Mucosa of stomach (tissue), 1 donor: ENCODE measurements around the gene CCDC57.

ENCODE experiments used
- H3K27me3 ChIP-seq: one replicate; pipeline ENCODE4 v1.7.0; 2013; ENCODE audit warnings: mild to moderate bottlenecking, low read length; ENCODE audit not compliant: control insufficient read depth, insufficient read depth
- H3K36me3 ChIP-seq: one replicate; pipeline ENCODE4 v1.7.0; 2013; ENCODE audit warnings: low read length; ENCODE audit not compliant: control insufficient read depth, insufficient read depth
- H3K4me1 ChIP-seq: one replicate; pipeline ENCODE4 v1.7.0; 2013; ENCODE audit warnings: mild to moderate bottlenecking, low read length; ENCODE audit not compliant: control insufficient read depth, insufficient read depth
- H3K4me3 ChIP-seq: one replicate; pipeline ENCODE4 v1.7.0; 2013; ENCODE audit warnings: low read length
- H3K9ac ChIP-seq: one replicate; pipeline ENCODE4 v1.7.0; 2013; ENCODE audit warnings: mild to moderate bottlenecking, low read length, moderate library complexity
- H3K9me3 ChIP-seq: one replicate; pipeline ENCODE4 v1.7.0; 2013; ENCODE audit warnings: mild to moderate bottlenecking, low read length, moderate library complexity; ENCODE audit not compliant: control insufficient read depth
- donor health status: Pancreatic carcinoma.

Gene CCDC57

GRCh38 chr17:82250868-82251500 lies 38.3 kb upstream of the CCDC57 start:
- H3K4me3 ChIP-seq, result no peak overlapping the region
- H3K9ac ChIP-seq, result no peak overlapping the region
- peaks cover 20% of the 10 kb centered on the region for H3K4me1 ChIP-seq
- no peaks in the 10 kb centered on the region for H3K27me3 ChIP-seq
- no peaks in the 10 kb centered on the region for H3K9me3 ChIP-seq
- H3K36me3 ChIP-seq, result peaks cover 51% of the 10 kb centered on the region

- Histone ChIP-seq H3K9me3 (no peaks in the 10 kb centered on the region), H3K27me3 (no peaks in the 10 kb centered on the region), H3K36me3 (peaks cover 56% of the 10 kb centered on the region), H3K4me3 (no peak overlapping the region), H3K4me1 (peaks cover 28% of the 10 kb centered on the region), H3K9ac (no peak overlapping the region)
These were observed 37.4 kb upstream of the CCDC57 start for GRCh38 chr17:82249896-82250581.

GRCh38 chr17:82248815-82249674 lies 36.4 kb upstream of the CCDC57 start:
- H3K4me3 ChIP-seq, result no peak overlapping the region
- peaks cover 28% of the 10 kb centered on the region for H3K4me1 ChIP-seq
- no peak overlapping the region for H3K9ac ChIP-seq
- no peaks in the 10 kb centered on the region for H3K27me3 ChIP-seq
- H3K9me3 ChIP-seq, result no peaks in the 10 kb centered on the region
- H3K36me3 ChIP-seq, result peaks cover 57% of the 10 kb centered on the region

GRCh38 chr17:82247856-82248671 lies 35.4 kb upstream of the CCDC57 start:
- H3K36me3 ChIP-seq, result peaks cover 61% of the 10 kb centered on the region
- no peak overlapping the region for H3K4me3 ChIP-seq
- H3K27me3 ChIP-seq, result no peaks in the 10 kb centered on the region
- H3K4me1 ChIP-seq, result peaks cover 38% of the 10 kb centered on the region
- H3K9ac ChIP-seq, result no peak overlapping the region
- H3K9me3 ChIP-seq, result no peaks in the 10 kb centered on the region

GRCh38 chr17:82247182-82247823 lies 34.7 kb upstream of the CCDC57 start:
- no peak overlapping the region for H3K4me3 ChIP-seq
- H3K36me3 ChIP-seq, result peaks cover 54% of the 10 kb centered on the region
- H3K27me3 ChIP-seq, result no peaks in the 10 kb centered on the region
- H3K4me1 ChIP-seq, result peaks cover 46% of the 10 kb centered on the region
- H3K9me3 ChIP-seq, result no peaks in the 10 kb centered on the region
- H3K9ac ChIP-seq, result no peak overlapping the region

- no peaks in the 10 kb centered on the region for H3K9me3 ChIP-seq
- H3K9ac ChIP-seq, result no peak overlapping the region
- H3K27me3 ChIP-seq, result no peaks in the 10 kb centered on the region
- peaks cover 53% of the 10 kb centered on the region for H3K4me1 ChIP-seq
- H3K36me3 ChIP-seq, result peaks cover 46% of the 10 kb centered on the region
- no peak overlapping the region for H3K4me3 ChIP-seq
These were observed 33.9 kb upstream of the CCDC57 start for GRCh38 chr17:82246365-82247181.

GRCh38 chr17:82246040-82246364 lies 33.4 kb upstream of the CCDC57 start:
- Histone ChIP-seq H3K9me3 (no peaks in the 10 kb centered on the region), H3K9ac (no peak overlapping the region), H3K4me1 (peaks cover 59% of the 10 kb centered on the region), H3K27me3 (no peaks in the 10 kb centered on the region), H3K4me3 (no peak overlapping the region), H3K36me3 (peaks cover 41% of the 10 kb centered on the region)

- H3K9me3 ChIP-seq, result no peaks in the 10 kb centered on the region
- no peak overlapping the region for H3K4me3 ChIP-seq
- no peak overlapping the region for H3K9ac ChIP-seq
- peaks cover 65% of the 10 kb centered on the region for H3K4me1 ChIP-seq
- H3K27me3 ChIP-seq, result no peaks in the 10 kb centered on the region
- peaks cover 35% of the 10 kb centered on the region for H3K36me3 ChIP-seq
These were observed 32.7 kb upstream of the CCDC57 start for GRCh38 chr17:82245134-82246039.

- no peak overlapping the region for H3K9ac ChIP-seq
- H3K27me3 ChIP-seq, result no peaks in the 10 kb centered on the region
- H3K9me3 ChIP-seq, result no peaks in the 10 kb centered on the region
- peaks cover 73% of the 10 kb centered on the region for H3K4me1 ChIP-seq
- H3K36me3 ChIP-seq, result peaks cover 31% of the 10 kb centered on the region
- H3K4me3 ChIP-seq, result no peak overlapping the region
These were observed 31.9 kb upstream of the CCDC57 start for GRCh38 chr17:82244413-82245133.
